Measurements from ENCODE around the gene CARMIL1.

- TF ChIP-seq POLR2A (IDR thresholded peaks at IDR 0.05; ENCODE audit: low read length) (no peak), GATA1 (IDR thresholded peaks at IDR 0.05; ENCODE audit: low read depth, low read length) (no peak)
Measured at GRCh38 chr6:25436760-25437159, 157.6 kb downstream of the CARMIL1 start.
